ENCODE results near the gene LLGL2.

The LLGL2 gene

GRCh38 chr17:75614556-75615270 is 89.2 kb downstream of the LLGL2 start:
- TF ChIP-seq POLR2AphosphoS5 (IDR thresholded peaks at IDR 0.05; ENCODE audit: low read depth, low read length) (no peak), PAX5 (IDR thresholded peaks at IDR 0.05; ENCODE audit: insufficient read depth, low read length, severe bottlenecking) (no peak), TAF1 (IDR thresholded peaks at IDR 0.05; ENCODE audit: low read depth, low read length) (no peak), SPI1 (IDR thresholded peaks at IDR 0.05; ENCODE audit: low read depth, low read length) (no peak), POU2F2 (IDR thresholded peaks at IDR 0.05; ENCODE audit: low read depth, low read length) (no peak), POLR2A (IDR thresholded peaks at IDR 0.05; ENCODE audit: low read depth, low read length) (no peak)
- FAIRE-seq (no peak), DNase-seq (ENCODE audit: insufficient read length, low spot score) (no peak)

GRCh38 chr17:75615301-75615700 is 89.8 kb downstream of the LLGL2 start:
- FAIRE-seq, result no peak

GRCh38 chr17:75616521-75617122 is 91.1 kb downstream of the LLGL2 start:
- no peak for FAIRE-seq

More at GRCh38 chr17:75615301-75615700, 89.8 kb downstream of the LLGL2 start:
- DNase-seq (ENCODE audit: insufficient read length, low spot score), result no peak
- no peak for TF ChIP-seq POU2F2 (IDR thresholded peaks at IDR 0.05; ENCODE audit: low read depth, low read length)
- no peak for TF ChIP-seq PAX5 (IDR thresholded peaks at IDR 0.05; ENCODE audit: insufficient read depth, low read length, severe bottlenecking)
- no peak for TF ChIP-seq POLR2AphosphoS5 (IDR thresholded peaks at IDR 0.05; ENCODE audit: low read depth, low read length)
- no peak for TF ChIP-seq TAF1 (IDR thresholded peaks at IDR 0.05; ENCODE audit: low read depth, low read length)
- TF ChIP-seq SPI1 (IDR thresholded peaks at IDR 0.05; ENCODE audit: low read depth, low read length), result no peak
- TF ChIP-seq POLR2A (IDR thresholded peaks at IDR 0.05; ENCODE audit: low read depth, low read length), result no peak

GRCh38 chr17:75617218-75617617 is 91.7 kb downstream of the LLGL2 start:
- FAIRE-seq (no peak), DNase-seq (ENCODE audit: insufficient read length, low spot score) (no peak)
- TF ChIP-seq POU2F2 (IDR thresholded peaks at IDR 0.05; ENCODE audit: low read depth, low read length), result no peak
- no peak for TF ChIP-seq POLR2AphosphoS5 (IDR thresholded peaks at IDR 0.05; ENCODE audit: low read depth, low read length)

More at GRCh38 chr17:75616521-75617122, 91.1 kb downstream of the LLGL2 start:
- TF ChIP-seq SPI1 (IDR thresholded peaks at IDR 0.05; ENCODE audit: low read depth, low read length), result no peak
- no peak for TF ChIP-seq POLR2A (IDR thresholded peaks at IDR 0.05; ENCODE audit: low read depth, low read length)
- no peak for TF ChIP-seq POU2F2 (IDR thresholded peaks at IDR 0.05; ENCODE audit: low read depth, low read length)
- TF ChIP-seq PAX5 (IDR thresholded peaks at IDR 0.05; ENCODE audit: insufficient read depth, low read length, severe bottlenecking), result no peak
- no peak for TF ChIP-seq POLR2AphosphoS5 (IDR thresholded peaks at IDR 0.05; ENCODE audit: low read depth, low read length)
- no peak for TF ChIP-seq TAF1 (IDR thresholded peaks at IDR 0.05; ENCODE audit: low read depth, low read length)
- no peak for DNase-seq (ENCODE audit: insufficient read length, low spot score)

- DNase-seq (ENCODE audit: insufficient read length, low spot score), result no peak
- FAIRE-seq, result no peak
- no peak for TF ChIP-seq POLR2A (IDR thresholded peaks at IDR 0.05; ENCODE audit: low read depth, low read length)
- TF ChIP-seq SPI1 (IDR thresholded peaks at IDR 0.05; ENCODE audit: low read depth, low read length), result no peak
- no peak for TF ChIP-seq POU2F2 (IDR thresholded peaks at IDR 0.05; ENCODE audit: low read depth, low read length)
- TF ChIP-seq TAF1 (IDR thresholded peaks at IDR 0.05; ENCODE audit: low read depth, low read length), result no peak
- TF ChIP-seq POLR2AphosphoS5 (IDR thresholded peaks at IDR 0.05; ENCODE audit: low read depth, low read length), result no peak
- TF ChIP-seq PAX5 (IDR thresholded peaks at IDR 0.05; ENCODE audit: insufficient read depth, low read length, severe bottlenecking), result no peak
Observed at GRCh38 chr17:75617675-75618074, 92.2 kb downstream of the LLGL2 start.

GRCh38 chr17:75619506-75620431 is 94.3 kb downstream of the LLGL2 start:
- TF ChIP-seq POLR2AphosphoS5 (IDR thresholded peaks at IDR 0.05; ENCODE audit: low read depth, low read length) (no peak), SPI1 (IDR thresholded peaks at IDR 0.05; ENCODE audit: low read depth, low read length) (no peak), POU2F2 (IDR thresholded peaks at IDR 0.05; ENCODE audit: low read depth, low read length) (no peak), POLR2A (IDR thresholded peaks at IDR 0.05; ENCODE audit: low read depth, low read length) (no peak), TAF1 (IDR thresholded peaks at IDR 0.05; ENCODE audit: low read depth, low read length) (no peak), PAX5 (IDR thresholded peaks at IDR 0.05; ENCODE audit: insufficient read depth, low read length, severe bottlenecking) (no peak)
- FAIRE-seq (no peak), DNase-seq (ENCODE audit: insufficient read length, low spot score) (peak; percentile 57)

GRCh38 chr17:75621489-75621888 is 96.0 kb downstream of the LLGL2 start:
- DNase-seq (ENCODE audit: insufficient read length, low spot score) (no peak), FAIRE-seq (no peak)
- TF ChIP-seq SPI1 (IDR thresholded peaks at IDR 0.05; ENCODE audit: low read depth, low read length), result no peak
- TF ChIP-seq POLR2A (IDR thresholded peaks at IDR 0.05; ENCODE audit: low read depth, low read length), result no peak
- TF ChIP-seq POLR2AphosphoS5 (IDR thresholded peaks at IDR 0.05; ENCODE audit: low read depth, low read length), result no peak

- TF ChIP-seq POLR2A (IDR thresholded peaks at IDR 0.05; ENCODE audit: low read depth, low read length), result no peak
- DNase-seq (ENCODE audit: insufficient read length, low spot score), result no peak
- no peak for FAIRE-seq
Observed at GRCh38 chr17:75622076-75622475, 96.6 kb downstream of the LLGL2 start.

- TF ChIP-seq SPI1 (IDR thresholded peaks at IDR 0.05; ENCODE audit: low read depth, low read length), result no peak
- TF ChIP-seq POLR2AphosphoS5 (IDR thresholded peaks at IDR 0.05; ENCODE audit: low read depth, low read length), result no peak
- no peak for TF ChIP-seq POLR2A (IDR thresholded peaks at IDR 0.05; ENCODE audit: low read depth, low read length)
- no peak for TF ChIP-seq PAX5 (IDR thresholded peaks at IDR 0.05; ENCODE audit: insufficient read depth, low read length, severe bottlenecking)
- TF ChIP-seq TAF1 (IDR thresholded peaks at IDR 0.05; ENCODE audit: low read depth, low read length), result no peak
- no peak for TF ChIP-seq POU2F2 (IDR thresholded peaks at IDR 0.05; ENCODE audit: low read depth, low read length)
- FAIRE-seq, result no peak
- DNase-seq (ENCODE audit: insufficient read length, low spot score), result no peak
Observed at GRCh38 chr17:75622771-75623273, 97.3 kb downstream of the LLGL2 start.

Measured in GM12891 (cell line).